Adipose tissue (tissue), 3 donors: ENCODE measurements around the gene GRIP1. TPM values are rescaled to one million over a fixed set of nuclear protein-coding genes. Genes with fewer than 3 reads are reported as not detected.

Experiments used
- H3K27ac ChIP-seq: one replicate; pipeline ENCODE4 v1.5.1; 2013; ENCODE audit warnings: low read depth, low read length
- WGBS, 3 donors: extraction: QIAGEN DNeasy Blood & Tissue Kit; methylation state at CpG; one replicate each; pipeline ENCODE4 v1.1.7; 2013; 5-methylcytosine and 5-hydroxymethylcytosine counted together
- polyA plus RNA-seq, 3 donors: library from polyadenylated mRNA; stranded (reverse); fragments of 200-250 nt; gene quantifications; one replicate each; pipeline ENCODE4 v1.2.3, GENCODE V29; 2013
- donor health status: healthy with polysubstance abuse.
- donor health status: Bipolar disorder and iron deficiency.
- donor health status: healthy.

GRIP1 gene
- polyA plus RNA-seq, 3 donors, result 0.11 to 0.63 (median 0.19) TPM

DNA sequence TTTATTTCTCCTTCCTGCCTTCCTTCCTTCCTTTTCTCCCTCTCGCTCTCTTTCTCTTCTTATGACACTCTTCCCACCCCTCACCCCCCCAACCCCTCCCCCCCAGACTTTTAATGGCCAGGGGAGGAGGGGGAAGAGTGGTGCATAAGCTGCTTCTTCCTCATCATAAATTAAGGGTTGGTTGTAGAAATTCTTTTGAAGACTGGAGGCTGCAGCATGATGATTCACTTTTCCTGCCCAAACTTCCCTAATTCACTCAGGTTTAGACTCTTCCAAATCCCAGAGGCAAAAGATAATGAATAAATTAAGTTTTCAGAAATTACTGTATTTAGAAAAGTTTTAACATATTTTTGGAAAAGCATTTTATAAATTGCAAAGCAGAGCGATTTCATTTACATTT is 58.2 kb downstream of the GRIP1 start:
- 43 to 74% (median 46%) methylated on average over 2 of the region's 2 CpGs for WGBS, 3 donors
- no peak overlapping the region for H3K27ac ChIP-seq

DNA sequence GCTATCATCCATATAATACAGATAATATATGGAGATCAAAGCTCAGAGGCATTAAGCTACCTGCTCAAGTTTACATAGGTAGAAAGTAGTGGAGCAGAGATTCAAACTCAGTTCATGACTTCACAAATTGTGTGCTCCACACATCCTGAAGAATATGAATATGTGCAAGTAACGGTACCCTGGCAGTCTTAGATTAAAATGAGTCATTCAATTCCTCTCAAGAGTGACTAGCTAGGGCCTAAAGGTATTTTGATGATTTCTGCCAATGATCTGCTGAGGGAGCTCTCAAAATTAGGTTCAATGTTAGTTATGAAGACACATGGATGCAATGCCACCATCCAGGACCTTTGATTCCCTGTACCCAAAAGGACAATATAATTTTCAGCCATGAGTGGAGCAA is 58.9 kb downstream of the GRIP1 start:
- H3K27ac ChIP-seq, result no peak overlapping the region
- WGBS, 3 donors, result 61 to 76% (median 76%) methylated on average over 1 of the region's 1 CpG

DNA sequence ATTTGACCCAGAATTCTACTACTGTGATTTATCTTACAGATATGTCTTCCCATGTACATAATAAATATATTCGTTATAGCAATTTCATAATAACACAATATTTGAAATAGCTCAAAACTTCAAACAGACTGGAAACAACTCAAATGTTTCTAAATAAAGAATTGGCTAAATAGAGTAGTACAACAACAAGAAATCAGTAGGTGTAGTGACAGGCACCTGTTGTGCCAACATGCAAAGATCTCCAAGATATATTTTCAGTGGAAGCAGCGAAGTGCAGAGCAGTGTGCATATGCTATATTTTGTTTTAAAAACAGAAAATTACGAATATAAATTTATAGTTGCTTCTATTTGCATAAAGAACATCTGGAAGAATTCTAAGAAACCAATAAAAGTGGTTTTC is 60.9 kb downstream of the GRIP1 start:
- 72 to 83% (median 80%) methylated on average over 3 of the region's 3 CpGs for WGBS, 3 donors
- no peak overlapping the region for H3K27ac ChIP-seq

DNA sequence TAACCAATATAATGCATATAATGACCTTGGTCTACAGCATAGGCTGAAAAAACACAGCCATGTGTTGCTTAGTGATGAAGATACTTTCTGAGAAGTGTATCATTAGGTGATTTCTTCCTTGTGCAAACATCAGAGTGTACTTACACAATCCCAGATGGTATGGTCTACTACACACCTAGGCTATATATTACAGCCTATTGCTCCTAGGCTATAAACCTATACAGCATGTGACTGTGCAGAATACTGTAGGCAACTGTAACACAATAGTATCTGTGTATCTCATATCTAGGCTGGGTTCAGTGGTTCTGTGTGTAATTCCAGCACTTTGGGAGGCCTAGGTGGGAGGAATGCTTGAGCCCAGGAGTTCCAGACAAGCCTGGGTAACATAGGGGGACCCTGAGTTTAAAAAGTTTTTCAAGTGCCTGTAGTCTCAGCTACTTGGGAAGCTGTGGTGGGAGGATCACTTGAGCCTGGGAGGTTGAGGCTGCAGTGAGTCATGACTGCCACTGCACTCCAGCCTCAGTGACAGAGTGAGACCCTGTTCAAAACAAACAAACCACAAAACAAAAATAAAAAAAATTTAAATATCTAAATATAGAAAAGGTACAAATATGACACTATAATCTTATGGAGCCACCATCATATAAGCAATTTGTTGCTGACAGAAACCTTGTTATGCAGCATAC is 66.6 kb downstream of the GRIP1 start:
- H3K27ac ChIP-seq, result no peak overlapping the region

DNA sequence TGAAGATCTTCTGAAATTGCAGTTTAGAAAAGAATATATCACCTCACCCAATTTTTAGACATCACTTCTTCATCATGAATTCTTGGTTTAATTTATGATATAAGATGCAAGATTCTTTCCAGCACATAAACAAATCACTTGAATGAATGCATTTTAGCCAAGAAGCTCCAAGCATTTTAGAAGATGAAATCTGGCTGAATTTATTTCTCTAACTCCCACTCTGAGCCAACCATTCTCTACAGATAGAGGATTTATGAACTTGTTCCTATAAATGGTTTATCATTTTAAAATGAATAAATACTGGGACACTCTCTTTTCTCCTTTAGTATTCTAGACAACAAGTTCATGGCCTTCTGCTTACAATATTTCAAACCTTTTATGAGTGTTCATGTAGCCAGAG is 71.7 kb downstream of the GRIP1 start:
- no peak overlapping the region for H3K27ac ChIP-seq

DNA sequence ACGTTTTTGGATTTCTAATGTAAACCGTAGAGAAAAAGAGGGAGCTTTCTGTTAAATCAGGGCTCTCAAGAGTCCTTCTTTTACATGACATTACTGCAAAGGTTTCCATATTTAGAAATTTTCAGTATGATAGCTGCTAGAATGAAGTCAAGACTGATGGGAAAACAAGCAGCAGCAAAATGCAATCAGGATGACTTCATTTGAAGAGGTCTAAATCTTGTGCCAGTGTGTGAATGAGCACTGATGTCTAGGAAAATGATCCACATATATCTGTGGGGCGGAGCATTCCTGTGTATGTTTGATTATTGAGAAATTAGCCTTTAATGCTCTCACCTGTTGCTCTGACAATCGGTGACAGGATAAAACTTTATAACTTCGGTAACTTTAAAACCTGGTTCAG is 73.6 kb downstream of the GRIP1 start:
- H3K27ac ChIP-seq, result no peak overlapping the region
- WGBS, 3 donors, result 89 to 92% (median 89%) methylated on average over 5 of the region's 5 CpGs

DNA sequence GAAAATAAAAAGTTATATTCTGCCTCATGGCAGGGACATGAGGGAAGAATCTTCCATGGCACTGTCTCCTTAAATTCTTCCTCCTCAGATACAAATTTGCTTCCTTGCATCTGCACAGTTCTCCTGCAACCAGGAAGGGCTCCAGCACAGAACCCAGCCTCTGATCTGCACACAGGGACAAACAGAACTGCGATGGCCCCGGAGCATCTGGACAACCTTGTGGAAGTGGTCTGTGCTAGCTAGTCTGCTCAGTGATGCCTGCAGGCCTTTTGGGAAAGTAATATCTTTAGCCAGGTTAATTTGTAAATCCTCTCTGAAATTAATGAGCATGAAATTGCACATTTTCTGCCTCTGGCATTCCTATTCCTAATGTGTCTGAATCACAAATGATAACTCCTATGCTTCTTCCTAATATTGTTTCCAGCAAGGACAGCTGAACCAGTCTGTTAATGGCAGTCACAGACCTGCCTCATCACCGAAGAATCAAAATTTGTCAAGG is 74.8 kb downstream of the GRIP1 start:
- 93 to 95% (median 94%) methylated on average over 3 of the region's 3 CpGs for WGBS, 3 donors
- H3K27ac ChIP-seq, result no peak overlapping the region

DNA sequence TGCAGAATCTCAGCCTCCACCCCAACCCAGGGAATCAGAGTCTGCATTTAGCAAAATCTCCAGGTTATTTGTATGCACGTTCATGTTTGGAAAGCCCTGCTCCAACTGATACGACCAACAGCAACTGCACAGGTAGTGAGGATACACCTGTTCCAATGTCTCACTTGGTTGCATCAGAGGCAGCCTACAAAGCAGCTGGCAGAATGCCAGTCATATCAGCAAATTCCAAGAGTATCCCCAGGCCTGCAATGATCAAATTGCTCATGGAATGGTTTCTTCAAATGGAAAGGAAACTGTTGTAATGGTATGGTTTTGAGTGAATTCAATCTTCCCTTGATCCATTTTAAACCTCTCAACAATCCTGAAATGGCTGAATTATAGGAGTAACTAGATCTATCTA is 75.4 kb downstream of the GRIP1 start:
- H3K27ac ChIP-seq, result no peak overlapping the region
- WGBS, 3 donors, result 39 to 77% (median 71%) methylated on average over 2 of the region's 2 CpGs

DNA sequence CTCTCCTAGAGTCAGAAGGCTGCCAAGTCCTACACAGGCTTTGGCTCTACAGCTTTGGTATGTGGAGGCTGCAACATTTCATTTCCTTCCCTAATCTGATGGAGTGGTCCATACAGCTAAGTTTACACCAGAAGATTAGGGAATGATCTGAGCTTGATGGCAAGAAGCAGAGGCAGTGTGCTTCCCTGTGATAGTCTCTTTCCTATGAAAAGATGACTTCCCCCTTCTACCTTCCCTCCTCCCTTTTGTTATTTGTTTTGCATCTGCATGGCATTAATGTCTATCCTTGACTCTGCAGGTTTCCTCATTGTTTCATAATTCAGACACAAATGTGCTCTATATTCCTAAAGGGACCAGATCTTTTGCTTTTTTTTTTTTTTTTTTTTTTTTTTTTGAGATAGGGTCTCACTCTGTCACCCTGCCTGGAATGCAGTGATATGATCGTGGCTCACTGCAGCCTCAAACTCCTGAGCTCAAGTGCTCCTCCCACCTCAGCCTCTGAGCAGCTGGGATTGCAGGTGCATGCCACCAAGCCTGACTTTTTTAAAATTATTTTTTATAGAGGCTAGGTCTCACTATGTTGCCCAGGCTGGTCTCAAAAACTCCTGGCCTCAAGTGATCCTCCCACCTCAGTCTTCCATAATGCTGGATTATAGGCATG is 76.3 kb downstream of the GRIP1 start:
- 67 to 78% (median 73%) methylated on average over 1 of the region's 1 CpG for WGBS, 3 donors
- no peak overlapping the region for H3K27ac ChIP-seq

DNA sequence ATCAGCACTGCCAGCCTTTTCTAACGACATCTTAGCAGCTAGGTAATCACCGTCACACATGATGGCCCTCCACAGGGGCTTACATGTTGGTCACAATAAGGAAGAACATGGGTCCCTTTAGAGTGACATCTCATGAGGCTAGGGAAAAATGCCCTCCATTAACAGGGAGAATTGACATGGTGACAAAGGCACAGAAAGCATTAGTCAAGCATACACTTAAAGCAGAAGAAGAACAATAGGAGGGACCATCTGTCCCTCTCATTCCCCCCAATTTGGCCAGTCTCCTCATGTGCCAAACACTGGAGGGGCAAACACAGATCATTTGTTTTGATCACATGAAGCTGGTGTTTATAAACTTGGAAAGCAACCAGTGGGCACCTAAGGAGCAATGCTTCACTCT is 78.0 kb downstream of the GRIP1 start:
- no peak overlapping the region for H3K27ac ChIP-seq
- 87 to 91% (median 89%) methylated on average over 2 of the region's 2 CpGs for WGBS, 3 donors

DNA sequence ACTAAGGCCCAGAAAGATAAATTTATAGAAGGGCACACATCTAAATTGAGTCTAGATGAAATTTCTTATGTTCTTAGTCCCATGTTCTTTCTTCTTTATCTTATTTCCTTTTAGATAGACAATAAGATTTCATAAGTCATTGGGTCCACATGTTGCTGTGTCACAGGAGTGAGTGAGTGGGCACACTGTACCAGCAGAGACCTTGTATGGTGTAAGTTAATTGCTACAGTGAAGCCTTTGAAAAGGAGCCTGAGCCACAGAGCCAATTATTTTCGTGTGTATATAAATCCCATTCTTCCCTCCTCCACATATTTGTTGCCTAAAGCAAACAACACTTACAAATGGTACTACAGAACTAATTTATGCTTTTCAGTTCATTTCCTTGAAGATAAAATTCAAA is 79.1 kb downstream of the GRIP1 start:
- H3K27ac ChIP-seq, result no peak overlapping the region
- WGBS, 3 donors, result 50 to 64% (median 53%) methylated on average over 1 of the region's 1 CpG

DNA sequence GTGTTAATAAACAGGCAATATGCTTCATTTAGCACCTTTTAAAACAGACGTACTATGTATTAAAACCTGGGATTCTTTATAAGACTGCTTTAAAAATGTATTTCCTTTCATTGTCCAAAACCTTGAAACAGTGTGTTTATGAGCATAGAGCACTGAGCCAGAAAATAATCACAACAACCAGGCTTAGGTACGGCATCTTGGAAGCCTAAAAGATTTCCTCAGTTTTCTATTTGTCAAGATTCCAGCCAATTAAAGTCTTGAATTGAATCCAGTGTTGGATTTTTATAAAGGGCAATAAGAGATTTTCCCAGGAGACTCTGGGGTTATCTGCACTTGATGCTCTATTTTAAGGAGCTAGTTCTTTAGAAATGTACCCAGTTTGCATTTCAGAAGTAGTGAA is 80.3 kb downstream of the GRIP1 start:
- WGBS, 3 donors, result 47 to 79% (median 57%) methylated on average over 2 of the region's 2 CpGs
- H3K27ac ChIP-seq, result no peak overlapping the region

DNA sequence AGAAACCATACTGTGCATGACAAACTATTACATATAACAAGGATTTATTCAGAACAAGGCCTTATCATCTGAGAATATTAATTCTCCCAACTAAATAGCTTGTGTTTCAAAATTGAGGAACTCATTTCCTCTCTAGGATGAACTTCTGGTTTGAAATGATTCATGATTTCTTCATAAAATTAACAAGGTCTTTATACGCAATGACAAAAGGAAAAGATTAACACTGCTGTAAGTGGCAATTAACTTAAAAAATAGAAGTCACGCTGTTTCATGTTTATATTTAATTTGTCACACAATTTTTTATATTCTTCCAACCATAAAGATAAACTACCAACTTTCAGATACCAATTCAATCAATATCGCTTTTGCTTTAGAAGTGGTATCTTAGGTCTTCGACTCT is 80.8 kb downstream of the GRIP1 start:
- WGBS, 3 donors, result 81 to 85% (median 82%) methylated on average over 4 of the region's 4 CpGs
- H3K27ac ChIP-seq, result no peak overlapping the region

DNA sequence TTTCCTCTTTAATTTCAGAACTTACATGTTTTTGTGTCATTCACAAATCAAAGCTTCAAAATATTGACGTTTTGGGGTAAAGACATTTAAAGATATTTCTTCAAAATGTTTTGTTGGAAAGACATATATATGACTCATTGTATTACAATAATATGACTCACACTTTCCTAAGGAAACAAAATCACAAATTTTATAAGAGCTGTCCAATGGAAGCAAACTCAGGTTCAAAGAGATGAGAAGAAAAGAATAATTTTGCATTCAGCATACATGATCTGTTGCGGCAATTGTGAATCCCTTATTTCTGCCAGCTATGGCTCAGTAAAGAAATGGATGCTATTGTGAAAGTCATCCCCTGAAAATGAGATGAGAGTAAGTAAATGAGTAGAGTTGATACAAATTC is 82.7 kb downstream of the GRIP1 start:
- H3K27ac ChIP-seq, result no peak overlapping the region
- WGBS, 3 donors, result 63 to 78% (median 76%) methylated on average over 2 of the region's 2 CpGs

DNA sequence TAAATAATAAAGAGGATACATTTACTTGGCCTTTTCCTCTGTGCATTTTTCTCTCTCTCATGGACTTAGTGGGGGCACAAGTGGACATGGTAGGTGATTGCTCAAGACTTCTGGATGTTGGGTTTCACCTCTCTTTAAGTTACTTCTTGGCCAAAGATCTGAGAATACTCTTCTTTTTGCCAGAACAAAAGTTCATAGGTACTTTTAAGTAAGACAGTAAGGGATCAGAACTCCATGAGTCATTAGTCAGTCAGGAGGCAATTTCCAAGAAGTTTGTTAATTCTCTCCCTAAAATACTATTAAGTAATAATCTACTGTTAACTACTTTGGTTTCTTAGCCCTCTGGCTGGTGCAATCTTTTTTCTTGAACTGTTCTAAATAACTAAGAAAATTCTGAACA is 84.2 kb downstream of the GRIP1 start:
- H3K27ac ChIP-seq, result no peak overlapping the region

DNA sequence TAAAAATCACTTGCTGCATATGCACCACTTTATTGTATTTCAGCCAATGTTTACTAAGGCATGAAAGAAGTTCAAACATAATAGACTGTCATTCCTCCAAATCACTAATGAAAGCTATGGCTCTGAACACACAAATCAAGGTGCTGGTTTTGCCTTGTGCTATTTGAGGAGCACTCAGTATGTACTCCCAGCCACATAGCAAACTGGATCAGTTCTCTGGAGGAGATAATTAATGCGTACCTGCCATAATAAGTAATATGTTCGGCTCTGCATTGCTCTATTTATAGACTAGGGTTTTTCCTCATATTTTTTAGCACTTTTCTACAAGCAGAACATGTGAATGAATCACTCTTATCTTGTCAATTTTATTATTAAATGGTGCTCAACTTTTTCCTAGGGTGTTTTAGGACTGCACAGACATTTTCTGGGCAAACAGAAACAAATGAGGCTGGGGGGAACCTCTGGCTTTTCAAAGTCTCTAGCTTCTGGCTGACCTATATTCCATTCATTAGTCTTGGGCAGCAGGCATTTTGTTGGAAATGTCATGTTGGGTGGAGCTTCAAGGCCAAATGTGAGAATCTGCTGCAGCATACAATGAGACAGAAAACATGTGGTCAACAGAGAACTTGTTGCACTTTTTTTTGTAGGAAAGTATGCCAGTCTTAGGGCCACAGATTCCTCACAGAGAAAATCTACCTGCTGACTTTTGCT is 88.4 kb downstream of the GRIP1 start:
- H3K27ac ChIP-seq, result no peak overlapping the region
- WGBS, 3 donors, result 60 to 75% (median 66%) methylated on average over 2 of the region's 2 CpGs

DNA sequence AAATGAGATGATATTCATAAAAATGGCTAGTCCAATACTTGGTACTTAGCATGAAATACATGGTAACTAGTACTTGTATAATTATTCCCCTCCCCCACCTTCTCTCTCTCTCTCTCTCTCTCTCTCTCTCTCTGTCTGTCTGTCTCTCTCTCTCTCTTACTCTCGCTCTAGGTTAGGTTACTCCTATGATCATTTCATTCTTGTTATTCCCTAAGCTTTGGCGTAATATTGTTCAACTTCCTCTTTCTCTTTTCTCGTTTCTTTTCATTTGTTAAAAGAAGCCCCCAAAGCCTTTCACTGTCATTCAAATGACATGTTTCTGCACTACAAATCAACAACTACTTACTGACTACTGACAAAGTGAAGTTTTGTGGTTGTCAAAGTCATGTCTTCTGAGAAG is 89.8 kb downstream of the GRIP1 start:
- no peak overlapping the region for H3K27ac ChIP-seq
- 69 to 90% (median 71%) methylated on average over 3 of the region's 3 CpGs for WGBS, 3 donors

DNA sequence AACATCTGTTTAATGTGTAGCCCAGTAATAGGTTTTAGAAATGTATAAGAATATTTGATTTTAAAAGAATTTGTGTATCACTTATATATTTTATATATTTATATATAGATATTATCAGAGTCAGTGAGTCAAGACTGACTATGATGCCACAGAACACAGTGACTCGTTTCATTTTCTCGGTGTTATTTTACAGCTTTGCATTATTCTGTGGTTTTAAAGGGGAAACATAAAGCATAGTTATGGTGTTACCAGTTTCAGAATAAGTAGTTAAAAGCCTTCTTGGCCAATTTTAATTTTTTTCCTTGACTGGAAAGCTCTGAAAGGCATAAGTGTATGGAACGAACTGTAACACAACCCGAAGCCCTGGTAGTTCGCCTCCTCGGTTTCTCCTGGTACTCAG is 91.0 kb downstream of the GRIP1 start:
- 75 to 82% (median 81%) methylated on average over 6 of the region's 6 CpGs for WGBS, 3 donors
- H3K27ac ChIP-seq, result no peak overlapping the region

DNA sequence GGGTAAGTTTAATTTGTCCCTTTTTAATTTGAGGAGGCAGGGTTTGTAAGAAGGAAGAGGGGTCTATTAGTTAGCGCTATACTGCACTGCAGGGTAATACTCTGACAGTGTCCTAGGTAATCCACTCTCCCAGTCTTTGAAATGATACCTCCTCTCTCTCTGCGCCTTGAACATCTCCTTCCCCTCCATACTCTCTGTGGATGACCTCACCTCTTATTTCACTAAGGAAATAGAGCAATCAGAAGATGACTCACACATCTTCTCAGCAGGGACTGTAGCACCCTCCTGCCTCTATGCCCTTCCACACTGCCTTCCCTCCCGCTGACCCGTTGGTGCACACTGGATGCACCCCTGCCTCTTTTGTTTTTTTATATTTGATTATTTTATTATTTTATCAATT is 94.2 kb downstream of the GRIP1 start:
- 96 to 98% (median 96%) methylated on average over 4 of the region's 4 CpGs for WGBS, 3 donors
- H3K27ac ChIP-seq, result no peak overlapping the region

DNA sequence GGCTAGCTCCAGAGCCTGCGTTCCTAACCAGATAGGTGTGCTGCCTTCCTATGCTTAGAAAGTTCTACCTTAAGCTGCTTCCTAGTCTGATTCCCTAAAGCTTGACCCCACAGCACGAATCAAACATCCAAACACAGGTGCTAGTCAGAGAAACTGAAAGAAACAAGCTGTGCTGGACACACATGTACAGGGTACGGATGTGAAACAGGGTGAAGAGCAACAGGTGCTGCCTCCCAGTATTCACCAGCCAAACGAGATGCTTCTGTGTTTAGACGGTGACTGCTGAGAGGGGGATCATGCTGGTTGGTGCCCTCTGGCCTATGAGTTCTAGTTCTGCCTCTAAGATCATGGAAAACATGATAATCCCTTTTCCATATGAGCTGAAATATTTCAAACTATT is 105.3 kb downstream of the GRIP1 start:
- WGBS, 3 donors, result 84 to 86% (median 84%) methylated on average over 5 of the region's 5 CpGs
- no peak overlapping the region for H3K27ac ChIP-seq
